Iris pigment epithelial cell (primary cell): ENCODE data around the gene ITGA7.
A peak's percentile ranks its signal among the peaks of the same experiment; 100 is the strongest.

Experiments
- DNase-seq: peaks from one replicate; pipeline ENCODE4 v3.0.0-alpha.2; 2011; ENCODE audit warnings: low read depth

ITGA7 gene

GRCh38 chr12:55736076-55736475 is 28.4 kb upstream of the ITGA7 start:
- DNase-seq: no peak

- DNase-seq: no peak
Measured at GRCh38 chr12:55734595-55734994, 26.9 kb upstream of the ITGA7 start.

GRCh38 chr12:55733858-55734257 is 26.2 kb upstream of the ITGA7 start:
- DNase-seq: no peak

- DNase-seq: no peak
Measured at GRCh38 chr12:55733021-55733555, 25.4 kb upstream of the ITGA7 start.

GRCh38 chr12:55732288-55732687 is 24.6 kb upstream of the ITGA7 start:
- DNase-seq: no peak

- peak; percentile 78 for DNase-seq
Measured at GRCh38 chr12:55729819-55730818, 22.4 kb upstream of the ITGA7 start.

- peak; percentile 98 for DNase-seq
Measured at GRCh38 chr12:55728939-55729818, 21.5 kb upstream of the ITGA7 start, which contains the start of gene CD63. Gene CD63 (minus strand): TSS chr12:55729009. CDS start chr12:55728341, 668 bp downstream.

GRCh38 chr12:55728186-55728938 is 20.7 kb upstream of the ITGA7 start:
- peak; percentile 68 for DNase-seq

- peak; percentile 56 for DNase-seq
Measured at GRCh38 chr12:55727643-55728185, 20.0 kb upstream of the ITGA7 start.

GRCh38 chr12:55726971-55727370 is 19.3 kb upstream of the ITGA7 start:
- DNase-seq: no peak

- no peak for DNase-seq
Measured at GRCh38 chr12:55725556-55725955, 17.9 kb upstream of the ITGA7 start.

GRCh38 chr12:55724940-55725309 is 17.2 kb upstream of the ITGA7 start:
- no peak for DNase-seq

GRCh38 chr12:55724226-55724939 is 16.7 kb upstream of the ITGA7 start:
- peak; percentile 68 for DNase-seq

- no peak for DNase-seq
Measured at GRCh38 chr12:55723516-55724225, 16.0 kb upstream of the ITGA7 start.

- DNase-seq: no peak
Measured at GRCh38 chr12:55722948-55723347, 15.2 kb upstream of the ITGA7 start.

GRCh38 chr12:55721601-55722213 is 14.0 kb upstream of the ITGA7 start:
- no peak for DNase-seq

- DNase-seq: peak; percentile 84
Measured at GRCh38 chr12:55720894-55721444, 13.3 kb upstream of the ITGA7 start.

- peak; percentile 65 for DNase-seq
Measured at GRCh38 chr12:55720071-55720564, 12.4 kb upstream of the ITGA7 start, which contains the start of gene RDH5. Gene RDH5 (plus strand): TSS chr12:55720393. CDS start chr12:55721185, 792 bp downstream.

- DNase-seq: no peak
Measured at GRCh38 chr12:55719371-55719770, 11.7 kb upstream of the ITGA7 start.
